Stomach smooth muscle (tissue), 2 donors: ENCODE data around the gene BIRC2.

Source experiments
- H3K27ac ChIP-seq: one replicate; pipeline ENCODE4 v1.7.0; 2013; ENCODE audit warnings: mild to moderate bottlenecking, low read length, inconsistent platforms
- H3K27me3 ChIP-seq, 2 donors: one replicate each; pipeline ENCODE4 v1.7.0; 2013; ENCODE audit warnings: low read length in 2 of 2; ENCODE audit not compliant: insufficient read depth in 2 of 2, control insufficient read depth in 1 of 2
- H3K36me3 ChIP-seq, 2 donors: one replicate each; pipeline ENCODE4 v1.7.0; 2013; ENCODE audit warnings: low read length in 2 of 2; ENCODE audit not compliant: control insufficient read depth in 2 of 2, insufficient read depth in 2 of 2
- H3K4me1 ChIP-seq: one replicate; pipeline ENCODE4 v1.7.0; 2013; ENCODE audit warnings: low read length; ENCODE audit not compliant: control insufficient read depth, insufficient read depth
- H3K4me3 ChIP-seq, 2 donors: one replicate each; pipeline ENCODE4 v1.7.0; 2013; ENCODE audit warnings: low read length in 2 of 2
- H3K9ac ChIP-seq, 2 donors: one replicate each; pipeline ENCODE4 v1.7.0; 2013; ENCODE audit warnings: low read length in 2 of 2, mild to moderate bottlenecking in 1 of 2
- H3K9me3 ChIP-seq, 2 donors: one replicate each; pipeline ENCODE4 v1.7.0; 2013; ENCODE audit warnings: low read length in 2 of 2; ENCODE audit not compliant: control insufficient read depth in 2 of 2
- donor health status: healthy.
- donor health status: Pancreatic carcinoma.

Gene BIRC2

GRCh38 chr11:102420547-102420946, 73.5 kb downstream of the BIRC2 start:
- no peak overlapping the region for H3K27ac ChIP-seq
- H3K27me3 ChIP-seq = no peaks in the 10 kb centered on the region
- no peaks in the 10 kb centered on the region for H3K36me3 ChIP-seq
- H3K4me1 ChIP-seq = peaks cover 10% of the 10 kb centered on the region
- H3K4me3 ChIP-seq = no peak overlapping the region
- no peak overlapping the region for H3K9ac ChIP-seq
- H3K9me3 ChIP-seq = no peaks in the 10 kb centered on the region

GRCh38 chr11:102421261-102421660, 74.2 kb downstream of the BIRC2 start:
- no peak overlapping the region for H3K4me3 ChIP-seq
- no peaks in the 10 kb centered on the region for H3K27me3 ChIP-seq
- no peak overlapping the region for H3K9ac ChIP-seq
- H3K4me1 ChIP-seq = peaks cover 10% of the 10 kb centered on the region
- no peaks in the 10 kb centered on the region for H3K9me3 ChIP-seq
- H3K36me3 ChIP-seq = no peaks in the 10 kb centered on the region
- no peak overlapping the region for H3K27ac ChIP-seq

- Histone ChIP-seq H3K9me3 (no peaks in the 10 kb centered on the region), H3K4me3 (no peak overlapping the region), H3K9ac (no peak overlapping the region), H3K36me3 (no peaks in the 10 kb centered on the region), H3K27ac (no peak overlapping the region), H3K27me3 (no peaks in the 10 kb centered on the region), H3K4me1 (peaks cover 10% of the 10 kb centered on the region)
Measured at GRCh38 chr11:102422817-102423712, 76.1 kb downstream of the BIRC2 start.

- Histone ChIP-seq H3K27ac (no peak overlapping the region), H3K9me3 (no peaks in the 10 kb centered on the region), H3K36me3 (no peaks in the 10 kb centered on the region), H3K27me3 (no peaks in the 10 kb centered on the region), H3K9ac (no peak overlapping the region), H3K4me1 (peaks cover 10% of the 10 kb centered on the region), H3K4me3 (no peak overlapping the region)
Measured at GRCh38 chr11:102423936-102424335, 76.9 kb downstream of the BIRC2 start.

GRCh38 chr11:102426000-102426399, 79.0 kb downstream of the BIRC2 start:
- no peak overlapping the region for H3K9ac ChIP-seq
- H3K27me3 ChIP-seq = no peaks in the 10 kb centered on the region
- no peak overlapping the region for H3K4me3 ChIP-seq
- peaks cover 22% of the 10 kb centered on the region for H3K4me1 ChIP-seq
- H3K36me3 ChIP-seq = no peaks in the 10 kb centered on the region
- H3K27ac ChIP-seq = no peak overlapping the region
- no peaks in the 10 kb centered on the region for H3K9me3 ChIP-seq

- Histone ChIP-seq H3K27ac (no peak overlapping the region), H3K27me3 (no peaks in the 10 kb centered on the region), H3K9ac (no peak overlapping the region), H3K4me1 (peaks cover 22% of the 10 kb centered on the region), H3K4me3 (no peak overlapping the region), H3K9me3 (no peaks in the 10 kb centered on the region), H3K36me3 (no peaks in the 10 kb centered on the region)
Measured at GRCh38 chr11:102426570-102426969, 79.6 kb downstream of the BIRC2 start.

GRCh38 chr11:102427068-102427467, 80.1 kb downstream of the BIRC2 start:
- H3K36me3 ChIP-seq = no peaks in the 10 kb centered on the region
- no peak overlapping the region for H3K27ac ChIP-seq
- H3K4me1 ChIP-seq = peaks cover 22% of the 10 kb centered on the region
- H3K4me3 ChIP-seq = no peak overlapping the region
- no peaks in the 10 kb centered on the region for H3K27me3 ChIP-seq
- no peaks in the 10 kb centered on the region for H3K9me3 ChIP-seq
- H3K9ac ChIP-seq = no peak overlapping the region
